ENCODE results near the gene CEP120. TPM values are rescaled to one million over a fixed set of nuclear protein-coding genes. Genes with fewer than 3 reads are reported as not detected.

Gene CEP120
- total RNA-seq, 4 donors from 2014 or later = 14.3 to 24.1 (median 15.8) TPM

DNA sequence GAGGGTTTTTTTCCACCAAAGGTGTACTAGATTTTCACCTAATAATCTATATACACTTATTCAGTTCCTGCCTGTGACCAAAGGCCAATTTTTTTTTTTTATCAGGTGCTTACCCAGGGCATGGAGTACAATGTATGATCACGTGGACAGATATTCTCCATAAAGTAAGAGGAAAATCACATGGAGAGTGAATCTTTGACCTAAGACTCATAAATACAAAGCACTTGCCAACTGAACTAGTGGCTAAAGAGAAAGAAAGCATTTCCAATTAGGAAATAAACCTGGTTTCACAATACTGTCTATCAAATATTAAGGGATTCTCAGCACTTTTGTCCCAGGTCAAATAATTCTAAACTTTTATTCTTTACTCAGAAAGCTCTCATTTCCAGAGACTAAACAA is 33.0 kb upstream of the CEP120 start:
- WGBS = 85% methylated on average over 1 of the region's 1 CpG

DNA sequence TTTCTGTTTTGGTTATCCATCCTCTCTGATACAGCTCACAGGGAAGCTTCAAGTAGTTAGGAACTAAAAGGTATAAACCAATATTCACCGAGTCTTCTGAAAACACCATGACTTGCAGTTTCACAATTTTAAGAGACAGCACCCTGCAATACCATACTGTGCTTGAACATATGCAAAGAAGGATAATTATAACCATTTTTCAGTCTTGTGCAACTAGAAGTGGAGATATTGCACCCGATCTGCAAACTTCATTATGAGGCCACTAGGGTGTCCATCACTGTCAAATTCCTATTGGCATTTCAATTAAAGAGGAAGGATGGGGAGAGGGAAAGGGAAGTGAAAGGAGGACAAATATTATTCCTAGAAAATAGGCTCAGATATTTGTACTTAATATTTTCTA is 32.4 kb upstream of the CEP120 start:
- Histone ChIP-seq H3K27me3 (no peaks in the 10 kb centered on the region), H3K27ac (replicated peaks in 1 of 4) (no peak overlapping the region), H3K36me3 (no peaks in the 10 kb centered on the region), H3K4me3 (no peak overlapping the region), H3K9me3 (no peaks in the 10 kb centered on the region), H3K4me1 (peaks cover 0 to 4% (median 2%) of the 10 kb centered on the region in 4 donors)
- TF ChIP-seq, protein P1, sequence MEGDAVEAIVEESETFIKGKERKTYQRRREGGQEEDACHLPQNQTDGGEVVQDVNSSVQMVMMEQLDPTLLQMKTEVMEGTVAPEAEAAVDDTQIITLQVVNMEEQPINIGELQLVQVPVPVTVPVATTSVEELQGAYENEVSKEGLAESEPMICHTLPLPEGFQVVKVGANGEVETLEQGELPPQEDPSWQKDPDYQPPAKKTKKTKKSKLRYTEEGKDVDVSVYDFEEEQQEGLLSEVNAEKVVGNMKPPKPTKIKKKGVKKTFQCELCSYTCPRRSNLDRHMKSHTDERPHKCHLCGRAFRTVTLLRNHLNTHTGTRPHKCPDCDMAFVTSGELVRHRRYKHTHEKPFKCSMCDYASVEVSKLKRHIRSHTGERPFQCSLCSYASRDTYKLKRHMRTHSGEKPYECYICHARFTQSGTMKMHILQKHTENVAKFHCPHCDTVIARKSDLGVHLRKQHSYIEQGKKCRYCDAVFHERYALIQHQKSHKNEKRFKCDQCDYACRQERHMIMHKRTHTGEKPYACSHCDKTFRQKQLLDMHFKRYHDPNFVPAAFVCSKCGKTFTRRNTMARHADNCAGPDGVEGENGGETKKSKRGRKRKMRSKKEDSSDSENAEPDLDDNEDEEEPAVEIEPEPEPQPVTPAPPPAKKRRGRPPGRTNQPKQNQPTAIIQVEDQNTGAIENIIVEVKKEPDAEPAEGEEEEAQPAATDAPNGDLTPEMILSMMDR (IDR thresholded peaks at IDR 0.05) = no peak
- TF ChIP-seq POLR2A (IDR thresholded peaks at IDR 0.05; ENCODE audit: low read depth) (no peak), POLR2AphosphoS5 (IDR thresholded peaks at IDR 0.05) (no peak), EP300 (IDR thresholded peaks at IDR 0.05) (no peak)
- DNase-seq (ENCODE audit: extremely low spot score) = no peak
- intact Hi-C loops (cut with DNase I) = no loop called here
- WGBS = 47% methylated on average over 2 of the region's 2 CpGs

More for the DNA sequence above, 33.0 kb upstream of the CEP120 start:
- TF ChIP-seq POLR2AphosphoS5 (IDR thresholded peaks at IDR 0.05) (no peak), POLR2A (IDR thresholded peaks at IDR 0.05; ENCODE audit: low read depth) (no peak), EP300 (IDR thresholded peaks at IDR 0.05) (no peak)
- TF ChIP-seq, protein P1 (IDR thresholded peaks at IDR 0.05) = no peak
- intact Hi-C loops (cut with DNase I) = no loop called here
- Histone ChIP-seq H3K9me3 (no peaks in the 10 kb centered on the region), H3K4me1 (no peaks in the 10 kb centered on the region), H3K27me3 (no peaks in the 10 kb centered on the region), H3K36me3 (no peaks in the 10 kb centered on the region), H3K27ac (replicated peaks in 1 of 4) (no peak overlapping the region), H3K4me3 (no peak overlapping the region)
- no peak for DNase-seq (ENCODE audit: extremely low spot score)

DNA sequence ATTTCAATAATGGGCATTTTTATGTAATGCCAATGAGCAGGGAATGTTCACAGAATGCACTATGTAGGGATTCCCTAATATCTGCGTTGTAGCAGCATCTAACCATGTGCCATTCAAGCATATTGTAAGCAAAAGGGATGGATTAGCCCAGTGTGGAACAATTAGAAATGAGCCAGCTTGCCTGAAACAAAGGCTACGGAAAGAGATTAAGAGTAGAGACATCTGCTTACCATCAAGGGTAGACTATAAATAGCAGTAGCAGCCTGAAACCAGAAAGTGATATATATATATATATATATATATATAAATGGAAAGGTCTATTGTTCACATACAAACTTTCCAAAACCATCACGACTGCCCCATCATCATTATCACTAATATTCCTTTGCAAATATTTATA is 31.9 kb upstream of the CEP120 start:
- H3K9me3 ChIP-seq = no peaks in the 10 kb centered on the region
- no peak for DNase-seq (ENCODE audit: extremely low spot score)
- no peaks in the 10 kb centered on the region for H3K36me3 ChIP-seq
- intact Hi-C loops (cut with DNase I) = no loop called here
- 46% methylated on average over 3 of the region's 3 CpGs for WGBS
- H3K27me3 ChIP-seq = no peaks in the 10 kb centered on the region
- H3K27ac ChIP-seq (replicated peaks in 1 of 4) = no peak overlapping the region
- no peak overlapping the region for H3K4me3 ChIP-seq
- no peak for TF ChIP-seq POLR2AphosphoS5 (IDR thresholded peaks at IDR 0.05)
- TF ChIP-seq EP300 (IDR thresholded peaks at IDR 0.05) = no peak
- TF ChIP-seq, protein P1 (IDR thresholded peaks at IDR 0.05) = no peak
- TF ChIP-seq POLR2A (IDR thresholded peaks at IDR 0.05; ENCODE audit: low read depth) = no peak
- peaks cover 0 to 9% (median 6%) of the 10 kb centered on the region in 4 donors for H3K4me1 ChIP-seq

DNA sequence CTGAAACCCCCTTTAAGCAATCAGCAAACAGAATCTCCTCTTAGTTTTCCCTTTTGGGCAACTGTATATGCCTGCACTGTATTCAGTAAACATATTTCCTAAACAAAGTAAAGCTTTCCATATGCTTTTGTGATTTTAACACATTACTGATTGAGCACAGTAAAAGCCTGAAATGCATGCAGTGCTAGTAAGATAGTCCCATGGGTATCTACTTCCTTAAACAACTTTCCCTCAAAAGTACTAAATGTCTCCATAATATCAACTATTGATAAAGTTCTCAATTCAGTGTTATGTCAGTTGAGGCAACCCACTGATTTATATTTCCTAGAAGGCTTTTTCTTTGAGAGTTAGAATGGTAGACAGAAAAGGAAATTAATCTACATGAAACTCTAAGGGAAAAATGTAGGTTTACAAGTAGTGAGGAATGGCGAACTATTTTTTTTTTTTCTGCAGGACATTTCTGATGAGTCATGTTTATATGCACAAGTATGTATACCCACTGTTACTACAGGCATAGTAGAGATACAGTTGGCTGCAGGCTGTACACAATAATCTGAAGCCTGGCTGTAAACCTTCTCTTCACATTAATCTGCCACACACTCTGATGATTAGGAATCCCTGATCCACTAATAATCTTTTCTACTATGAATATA is 31.2 kb upstream of the CEP120 start:
- WGBS = 85% methylated on average over 1 of the region's 1 CpG
- intact Hi-C loops (cut with DNase I) = no loop called here
- no peaks in the 10 kb centered on the region for H3K9me3 ChIP-seq
- no peaks in the 10 kb centered on the region for H3K27me3 ChIP-seq
- TF ChIP-seq, protein P1 (IDR thresholded peaks at IDR 0.05) = no peak
- TF ChIP-seq POLR2A (IDR thresholded peaks at IDR 0.05; ENCODE audit: low read depth) (no peak), POLR2AphosphoS5 (IDR thresholded peaks at IDR 0.05) (no peak), EP300 (IDR thresholded peaks at IDR 0.05) (no peak)
- H3K4me3 ChIP-seq = no peak overlapping the region
- peaks cover 0 to 13% (median 7%) of the 10 kb centered on the region in 4 donors for H3K4me1 ChIP-seq
- H3K36me3 ChIP-seq = no peaks in the 10 kb centered on the region
- H3K27ac ChIP-seq (replicated peaks in 1 of 4) = no peak overlapping the region
- no peak for DNase-seq (ENCODE audit: extremely low spot score)

DNA sequence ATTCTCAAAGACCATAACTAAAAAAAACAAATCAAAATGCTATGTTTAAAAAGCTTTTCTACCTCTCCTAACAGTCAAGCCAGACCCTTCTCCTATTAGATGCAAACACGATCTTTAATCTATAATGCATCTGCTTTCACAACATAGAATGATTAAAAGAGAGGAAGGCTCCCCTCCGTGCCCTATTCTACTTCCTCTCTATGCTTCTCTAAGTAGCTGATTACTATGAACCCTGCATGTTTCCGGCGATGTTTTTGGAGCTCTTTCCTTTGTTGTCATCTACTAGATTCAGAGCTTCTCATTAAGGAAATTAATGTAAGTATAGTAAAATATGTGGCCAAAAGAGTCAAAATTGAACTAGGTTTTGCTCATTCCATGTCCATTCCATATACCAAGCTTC is 29.2 kb upstream of the CEP120 start:
- WGBS = 71% methylated on average over 4 of the region's 4 CpGs
- intact Hi-C loops (cut with DNase I) = no loop called here
- Histone ChIP-seq H3K27ac (replicated peaks in 1 of 4) (no peak overlapping the region), H3K4me1 (peaks cover 0 to 13% (median 7%) of the 10 kb centered on the region in 4 donors), H3K27me3 (no peaks in the 10 kb centered on the region), H3K4me3 (no peak overlapping the region), H3K36me3 (no peaks in the 10 kb centered on the region), H3K9me3 (no peaks in the 10 kb centered on the region)
- no peak for DNase-seq (ENCODE audit: extremely low spot score)
- TF ChIP-seq POLR2AphosphoS5 (IDR thresholded peaks at IDR 0.05) = no peak
- TF ChIP-seq, protein P1 (IDR thresholded peaks at IDR 0.05) = no peak

All from esophagus muscularis mucosa (tissue), 4 donors.